ENCODE data around the gene HLA-DPA1. TPM values are rescaled to one million over a fixed set of nuclear protein-coding genes. Genes with fewer than 3 reads are reported as not detected.

The HLA-DPA1 gene
- total and polyA plus RNA-seq, 4 donors: 12.0 to 49.3 (median 29.2) TPM

DNA sequence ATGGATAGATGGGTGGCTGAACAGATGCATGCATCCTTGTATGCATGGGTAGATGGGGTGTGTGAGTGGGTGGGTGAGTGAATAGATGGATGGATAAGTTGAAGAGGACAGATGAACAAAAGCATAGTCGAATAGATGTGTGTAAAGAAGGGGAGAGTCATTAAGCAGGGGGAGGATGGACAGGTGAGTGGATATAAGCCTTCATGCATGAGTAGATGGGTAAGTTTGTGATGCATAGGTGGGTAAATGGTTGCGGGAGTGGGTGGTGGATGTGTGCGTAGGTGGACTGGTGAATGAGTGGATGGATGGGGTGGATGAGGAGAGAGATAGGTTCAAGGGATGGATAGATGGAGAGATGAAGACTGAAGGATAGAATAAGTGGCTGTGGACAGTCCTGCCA is 31.9 kb upstream of the HLA-DPA1 start:
- 74% methylated on average over 3 of the region's 3 CpGs for WGBS
- H3K27ac ChIP-seq (ENCODE audit: low read depth in 1 of 2, low read length in 2 of 2): no peak overlapping the region

GRCh38 chr6:33104887-33105286 is 31.4 kb upstream of the HLA-DPA1 start:
- no peaks in the 10 kb centered on the region for H3K4me1 ChIP-seq (ENCODE audit: control insufficient read depth in 4 of 4, insufficient read depth in 4 of 4, low read length in 3 of 4)
- TF ChIP-seq NR2F2 (IDR thresholded peaks at IDR 0.05) (no peak), SP1 (IDR thresholded peaks at IDR 0.05) (no peak), ATF3 (IDR thresholded peaks at IDR 0.05) (no peak), HNF4G (IDR thresholded peaks at IDR 0.05) (no peak), EGR1 (IDR thresholded peaks at IDR 0.05; ENCODE audit: low read depth in 2 of 2) (no peak), FOXA1 (IDR thresholded peaks at IDR 0.05) (no peak), CTCF (IDR thresholded peaks at IDR 0.05; ENCODE audit: low read depth, low read length, missing input control) (no peak), JUND (IDR thresholded peaks at IDR 0.05) (no peak), TAF1 (conservative IDR thresholded peaks at IDR 0.05) (no peak), GABPA (IDR thresholded peaks at IDR 0.05 in 1 of 2, conservative IDR thresholded peaks at IDR 0.05 in 1 of 2) (no peak), HNF4A (conservative IDR thresholded peaks at IDR 0.05) (no peak), RXRA (IDR thresholded peaks at IDR 0.05) (no peak)
- TF ChIP-seq, protein P1, sequence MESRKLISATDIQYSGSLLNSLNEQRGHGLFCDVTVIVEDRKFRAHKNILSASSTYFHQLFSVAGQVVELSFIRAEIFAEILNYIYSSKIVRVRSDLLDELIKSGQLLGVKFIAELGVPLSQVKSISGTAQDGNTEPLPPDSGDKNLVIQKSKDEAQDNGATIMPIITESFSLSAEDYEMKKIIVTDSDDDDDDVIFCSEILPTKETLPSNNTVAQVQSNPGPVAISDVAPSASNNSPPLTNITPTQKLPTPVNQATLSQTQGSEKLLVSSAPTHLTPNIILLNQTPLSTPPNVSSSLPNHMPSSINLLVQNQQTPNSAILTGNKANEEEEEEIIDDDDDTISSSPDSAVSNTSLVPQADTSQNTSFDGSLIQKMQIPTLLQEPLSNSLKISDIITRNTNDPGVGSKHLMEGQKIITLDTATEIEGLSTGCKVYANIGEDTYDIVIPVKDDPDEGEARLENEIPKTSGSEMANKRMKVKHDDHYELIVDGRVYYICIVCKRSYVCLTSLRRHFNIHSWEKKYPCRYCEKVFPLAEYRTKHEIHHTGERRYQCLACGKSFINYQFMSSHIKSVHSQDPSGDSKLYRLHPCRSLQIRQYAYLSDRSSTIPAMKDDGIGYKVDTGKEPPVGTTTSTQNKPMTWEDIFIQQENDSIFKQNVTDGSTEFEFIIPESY (IDR thresholded peaks at IDR 0.05): no peak
- TF ChIP-seq, protein P2, sequence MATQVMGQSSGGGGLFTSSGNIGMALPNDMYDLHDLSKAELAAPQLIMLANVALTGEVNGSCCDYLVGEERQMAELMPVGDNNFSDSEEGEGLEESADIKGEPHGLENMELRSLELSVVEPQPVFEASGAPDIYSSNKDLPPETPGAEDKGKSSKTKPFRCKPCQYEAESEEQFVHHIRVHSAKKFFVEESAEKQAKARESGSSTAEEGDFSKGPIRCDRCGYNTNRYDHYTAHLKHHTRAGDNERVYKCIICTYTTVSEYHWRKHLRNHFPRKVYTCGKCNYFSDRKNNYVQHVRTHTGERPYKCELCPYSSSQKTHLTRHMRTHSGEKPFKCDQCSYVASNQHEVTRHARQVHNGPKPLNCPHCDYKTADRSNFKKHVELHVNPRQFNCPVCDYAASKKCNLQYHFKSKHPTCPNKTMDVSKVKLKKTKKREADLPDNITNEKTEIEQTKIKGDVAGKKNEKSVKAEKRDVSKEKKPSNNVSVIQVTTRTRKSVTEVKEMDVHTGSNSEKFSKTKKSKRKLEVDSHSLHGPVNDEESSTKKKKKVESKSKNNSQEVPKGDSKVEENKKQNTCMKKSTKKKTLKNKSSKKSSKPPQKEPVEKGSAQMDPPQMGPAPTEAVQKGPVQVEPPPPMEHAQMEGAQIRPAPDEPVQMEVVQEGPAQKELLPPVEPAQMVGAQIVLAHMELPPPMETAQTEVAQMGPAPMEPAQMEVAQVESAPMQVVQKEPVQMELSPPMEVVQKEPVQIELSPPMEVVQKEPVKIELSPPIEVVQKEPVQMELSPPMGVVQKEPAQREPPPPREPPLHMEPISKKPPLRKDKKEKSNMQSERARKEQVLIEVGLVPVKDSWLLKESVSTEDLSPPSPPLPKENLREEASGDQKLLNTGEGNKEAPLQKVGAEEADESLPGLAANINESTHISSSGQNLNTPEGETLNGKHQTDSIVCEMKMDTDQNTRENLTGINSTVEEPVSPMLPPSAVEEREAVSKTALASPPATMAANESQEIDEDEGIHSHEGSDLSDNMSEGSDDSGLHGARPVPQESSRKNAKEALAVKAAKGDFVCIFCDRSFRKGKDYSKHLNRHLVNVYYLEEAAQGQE (IDR thresholded peaks at IDR 0.05): no peak
- TF ChIP-seq, protein P3, sequence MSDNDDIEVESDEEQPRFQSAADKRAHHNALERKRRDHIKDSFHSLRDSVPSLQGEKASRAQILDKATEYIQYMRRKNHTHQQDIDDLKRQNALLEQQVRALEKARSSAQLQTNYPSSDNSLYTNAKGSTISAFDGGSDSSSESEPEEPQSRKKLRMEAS (IDR thresholded peaks at IDR 0.05): no peak
- H3K9me3 ChIP-seq (ENCODE audit: control insufficient read depth in 4 of 4, low read length in 3 of 4): no peaks in the 10 kb centered on the region
- no peak for DNase-seq (ENCODE audit: low spot score)
- H3K27me3 ChIP-seq (ENCODE audit: control insufficient read depth in 4 of 4, insufficient read depth in 4 of 4, low read length in 3 of 4): peaks cover 0 to 3% (median 0%) of the 10 kb centered on the region in 4 donors
- no peaks in the 10 kb centered on the region for H3K36me3 ChIP-seq (ENCODE audit: control insufficient read depth in 4 of 4, insufficient read depth in 3 of 4, low read depth in 1 of 4, low read length in 3 of 4)
- H3K4me3 ChIP-seq (ENCODE audit: low read depth in 1 of 3, low read length in 3 of 3): no peak overlapping the region
- H3K9ac ChIP-seq (ENCODE audit: low read depth in 1 of 2, low read length in 2 of 2): no peak overlapping the region
- H3K27ac ChIP-seq (ENCODE audit: low read depth in 1 of 2, low read length in 2 of 2): no peak overlapping the region
- WGBS: 88% methylated on average over 1 of the region's 1 CpG

More for the DNA sequence above, 31.9 kb upstream of the HLA-DPA1 start:
- Histone ChIP-seq H3K4me1 (ENCODE audit: control insufficient read depth in 4 of 4, insufficient read depth in 4 of 4, low read length in 3 of 4) (no peaks in the 10 kb centered on the region), H3K36me3 (ENCODE audit: control insufficient read depth in 4 of 4, insufficient read depth in 3 of 4, low read depth in 1 of 4, low read length in 3 of 4) (no peaks in the 10 kb centered on the region), H3K9me3 (ENCODE audit: control insufficient read depth in 4 of 4, low read length in 3 of 4) (no peaks in the 10 kb centered on the region), H3K9ac (ENCODE audit: low read depth in 1 of 2, low read length in 2 of 2) (no peak overlapping the region), H3K27me3 (ENCODE audit: control insufficient read depth in 4 of 4, insufficient read depth in 4 of 4, low read length in 3 of 4) (peaks cover 0 to 3% (median 0%) of the 10 kb centered on the region in 4 donors), H3K4me3 (ENCODE audit: low read depth in 1 of 3, low read length in 3 of 3) (no peak overlapping the region)
- DNase-seq (ENCODE audit: low spot score): no peak
- TF ChIP-seq RXRA (IDR thresholded peaks at IDR 0.05) (no peak), ATF3 (IDR thresholded peaks at IDR 0.05) (no peak), SP1 (IDR thresholded peaks at IDR 0.05) (no peak), FOXA2 (IDR thresholded peaks at IDR 0.05) (no peak), JUND (IDR thresholded peaks at IDR 0.05) (no peak)
- TF ChIP-seq, protein P3 (IDR thresholded peaks at IDR 0.05): no peak
